Measurements from ENCODE around the gene VPS13C.

Gene VPS13C

DNA sequence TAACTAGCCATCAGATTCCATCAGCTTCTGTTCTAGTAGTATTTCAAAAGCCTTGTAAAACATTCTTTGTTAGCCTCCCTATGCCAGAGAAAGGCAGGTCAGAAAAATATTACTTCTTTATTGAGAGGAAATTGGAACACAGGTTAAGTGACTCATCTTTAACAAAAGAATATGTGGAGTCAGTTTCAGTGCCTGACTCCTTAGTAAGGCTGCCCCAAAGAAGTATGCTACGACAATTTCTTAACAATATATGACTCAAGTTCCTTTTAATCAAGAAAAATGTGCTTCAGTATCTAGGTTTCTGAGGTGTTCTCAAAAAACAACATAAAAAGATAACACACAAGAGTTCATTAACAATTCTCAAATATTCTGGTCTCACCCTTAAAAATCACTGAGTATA lies 139.2 kb downstream of the VPS13C start:
- H3K4me3 ChIP-seq (ENCODE audit: low read depth, low read length): no peak overlapping the region
- TF ChIP-seq, protein P1, sequence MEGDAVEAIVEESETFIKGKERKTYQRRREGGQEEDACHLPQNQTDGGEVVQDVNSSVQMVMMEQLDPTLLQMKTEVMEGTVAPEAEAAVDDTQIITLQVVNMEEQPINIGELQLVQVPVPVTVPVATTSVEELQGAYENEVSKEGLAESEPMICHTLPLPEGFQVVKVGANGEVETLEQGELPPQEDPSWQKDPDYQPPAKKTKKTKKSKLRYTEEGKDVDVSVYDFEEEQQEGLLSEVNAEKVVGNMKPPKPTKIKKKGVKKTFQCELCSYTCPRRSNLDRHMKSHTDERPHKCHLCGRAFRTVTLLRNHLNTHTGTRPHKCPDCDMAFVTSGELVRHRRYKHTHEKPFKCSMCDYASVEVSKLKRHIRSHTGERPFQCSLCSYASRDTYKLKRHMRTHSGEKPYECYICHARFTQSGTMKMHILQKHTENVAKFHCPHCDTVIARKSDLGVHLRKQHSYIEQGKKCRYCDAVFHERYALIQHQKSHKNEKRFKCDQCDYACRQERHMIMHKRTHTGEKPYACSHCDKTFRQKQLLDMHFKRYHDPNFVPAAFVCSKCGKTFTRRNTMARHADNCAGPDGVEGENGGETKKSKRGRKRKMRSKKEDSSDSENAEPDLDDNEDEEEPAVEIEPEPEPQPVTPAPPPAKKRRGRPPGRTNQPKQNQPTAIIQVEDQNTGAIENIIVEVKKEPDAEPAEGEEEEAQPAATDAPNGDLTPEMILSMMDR (IDR thresholded peaks at IDR 0.05; ENCODE audit: low read depth, low read length): no peak

DNA sequence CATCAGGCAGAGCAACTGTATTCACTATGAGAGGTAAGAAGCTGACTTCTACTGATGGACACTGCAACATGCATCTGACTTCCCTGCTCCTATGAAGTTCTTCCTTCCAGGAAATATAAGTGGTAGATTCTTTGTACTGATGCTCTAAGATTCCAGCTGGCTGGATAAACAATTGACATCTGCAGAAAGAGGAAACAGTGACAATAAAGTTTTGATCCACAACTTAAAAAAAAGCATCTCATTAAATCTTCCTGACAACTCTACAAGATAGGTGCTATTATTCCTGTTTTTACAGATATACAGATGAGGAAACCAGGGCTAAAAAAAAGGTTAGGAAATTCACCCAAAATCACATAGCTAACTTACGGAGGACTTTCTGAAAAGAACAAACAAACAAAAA lies 142.8 kb downstream of the VPS13C start:
- TF ChIP-seq, protein P1 (IDR thresholded peaks at IDR 0.05; ENCODE audit: low read depth, low read length): no peak
- no peak overlapping the region for H3K4me3 ChIP-seq (ENCODE audit: low read depth, low read length)

DNA sequence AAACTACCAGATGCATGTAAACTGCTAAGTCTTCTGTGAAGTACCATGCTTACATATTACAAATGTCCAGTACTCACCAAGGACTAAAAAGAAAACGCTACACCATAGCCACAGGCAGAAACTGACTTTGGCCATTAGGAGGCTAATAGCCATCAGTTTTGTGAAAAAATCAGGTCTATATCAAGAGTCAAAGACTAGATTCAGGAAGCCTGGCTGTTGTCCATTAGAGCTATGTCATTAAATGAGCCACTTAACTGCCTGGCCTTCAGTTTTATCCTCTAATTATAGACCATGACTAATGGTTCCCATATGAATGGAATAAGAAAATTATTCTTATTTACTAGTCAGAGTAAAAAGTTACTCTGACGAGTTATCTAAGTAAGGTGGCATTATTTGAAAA lies 144.1 kb downstream of the VPS13C start:
- H3K4me3 ChIP-seq (ENCODE audit: low read depth, low read length): no peak overlapping the region
- TF ChIP-seq, protein P1 (IDR thresholded peaks at IDR 0.05; ENCODE audit: low read depth, low read length): no peak

DNA sequence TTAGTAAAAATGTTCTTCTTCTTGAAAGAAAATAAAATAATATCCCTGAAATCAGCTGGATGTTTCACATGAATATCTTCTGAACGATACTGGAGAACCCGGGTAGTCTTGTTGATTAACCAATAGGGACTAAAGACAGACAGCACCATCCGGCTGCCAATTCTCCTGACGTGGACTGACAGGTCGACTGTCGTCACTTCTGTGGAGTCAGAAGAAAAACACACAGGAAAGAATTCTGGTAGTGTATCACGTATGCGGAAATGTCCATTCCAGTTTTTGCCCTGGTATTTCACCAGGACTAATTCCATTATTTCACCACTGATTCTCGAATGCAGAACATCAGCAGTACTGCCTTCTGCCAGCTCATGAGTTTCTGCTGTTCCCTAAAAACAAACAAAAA lies 144.6 kb downstream of the VPS13C start:
- TF ChIP-seq, protein P1 (IDR thresholded peaks at IDR 0.05; ENCODE audit: low read depth, low read length): no peak
- no peak overlapping the region for H3K4me3 ChIP-seq (ENCODE audit: low read depth, low read length)

DNA sequence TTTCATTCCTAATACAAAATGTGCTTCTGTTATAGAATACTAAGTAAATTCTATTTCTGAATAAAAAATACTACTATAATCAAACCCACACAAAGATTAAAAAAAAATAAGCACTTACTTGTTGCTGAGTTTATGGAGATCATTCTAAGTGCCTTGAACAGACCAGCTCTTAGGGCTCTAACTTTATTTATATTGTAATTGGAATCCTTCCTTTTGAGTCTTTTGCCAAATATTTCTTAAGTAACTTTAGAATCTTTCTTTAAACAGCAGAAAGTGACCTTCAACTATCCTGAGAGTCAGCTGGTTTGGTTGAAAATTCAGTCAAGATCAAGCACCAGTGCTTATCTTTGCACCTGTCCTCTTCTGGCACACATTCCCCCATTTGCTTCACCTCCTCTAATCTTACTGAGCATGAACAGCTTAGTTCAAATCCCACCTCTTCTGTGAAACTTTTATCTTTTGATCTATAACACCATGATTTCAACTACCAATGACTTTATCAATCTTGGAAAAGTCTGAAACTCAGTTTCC lies 149.3 kb downstream of the VPS13C start:
- TF ChIP-seq, protein P1 (IDR thresholded peaks at IDR 0.05; ENCODE audit: low read depth, low read length): no peak
- H3K4me3 ChIP-seq (ENCODE audit: low read depth, low read length): no peak overlapping the region

DNA sequence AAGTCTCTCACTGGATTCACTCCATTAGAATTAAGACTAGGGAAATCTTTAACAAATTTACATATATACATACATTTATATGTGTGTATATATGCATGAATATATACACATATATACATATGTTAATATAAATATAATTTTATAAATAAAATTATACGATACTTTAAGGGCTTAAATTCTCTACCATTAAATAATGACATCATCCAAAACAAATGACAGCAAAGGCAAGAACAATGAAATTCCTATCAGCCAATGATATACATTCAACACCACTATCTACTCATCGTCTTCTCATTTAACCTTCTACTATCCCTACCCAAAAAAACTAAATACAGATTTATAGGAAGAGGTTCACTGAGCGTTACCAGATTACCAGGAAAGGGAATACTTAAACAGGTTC lies 152.0 kb downstream of the VPS13C start:
- H3K4me3 ChIP-seq (ENCODE audit: low read depth, low read length): no peak overlapping the region
- TF ChIP-seq, protein P1 (IDR thresholded peaks at IDR 0.05; ENCODE audit: low read depth, low read length): no peak

DNA sequence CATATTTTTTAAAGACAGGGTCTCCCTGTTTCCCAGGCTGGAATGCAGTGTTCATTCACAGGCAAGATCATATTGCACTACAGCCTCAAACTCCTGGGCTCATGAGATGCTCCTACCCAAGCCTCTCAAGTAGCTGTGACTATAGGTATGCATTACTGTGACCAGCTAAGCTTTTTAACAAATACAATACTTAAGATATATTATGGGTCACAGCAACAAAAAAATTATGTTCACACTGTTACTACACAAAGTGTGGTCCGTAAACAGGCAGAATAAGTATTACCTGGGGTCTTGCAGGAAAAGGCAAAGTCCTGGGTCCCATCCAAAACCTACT lies 152.5 kb downstream of the VPS13C start:
- TF ChIP-seq, protein P1 (IDR thresholded peaks at IDR 0.05; ENCODE audit: low read depth, low read length): no peak

More for the DNA sequence above, 152.5 kb downstream of the VPS13C start:
- H3K4me3 ChIP-seq (ENCODE audit: low read depth, low read length): no peak overlapping the region

All from WI38 (cell line).